ENCODE data around the gene CCDC137.

Gene CCDC137

GRCh38 chr17:81711814-81712467 is 45.4 kb downstream of the CCDC137 start, which contains the start of gene SLC25A10 (continued):
- TF ChIP-seq ZNF513 (tag by site-specific recombination; IDR thresholded peaks at IDR 0.05) (no peak; the same call in 1 of the 2 replicates), ZNF280C (tag by site-specific recombination; IDR thresholded peaks at IDR 0.05) (no peak), ZNF174 (tag by site-specific recombination; IDR thresholded peaks at IDR 0.05) (no peak), ZSCAN18 (tag by site-specific recombination; IDR thresholded peaks at IDR 0.05) (no peak), ZSCAN16 (tag by site-specific recombination; IDR thresholded peaks at IDR 0.05) (no peak), SP3 (tag by site-specific recombination; IDR thresholded peaks at IDR 0.05) (peak; percentile 33; the same call in 1 of the 2 replicates), TRIM28 (IDR thresholded peaks at IDR 0.05; ENCODE audit: borderline replicate concordance, low read length) (no peak), KLF16 (tag by site-specific recombination; IDR thresholded peaks at IDR 0.05) (peak; percentile 64; the same call in 1 of the 2 replicates), ZNF521 (tag by site-specific recombination; IDR thresholded peaks at IDR 0.05) (no peak), ZNF2 (tag by site-specific recombination; IDR thresholded peaks at IDR 0.05) (no peak; the same call in 1 of the 2 replicates), KLF8 (tag by site-specific recombination; IDR thresholded peaks at IDR 0.05) (no peak), ZNF530 (tag by site-specific recombination; IDR thresholded peaks at IDR 0.05; ENCODE audit: low read depth) (no peak), ZNF341 (tag by site-specific recombination; IDR thresholded peaks at IDR 0.05; ENCODE audit: low read depth) (0 out of 2 replicates have a peak, but pooled peaks have one; percentile 22), ZIC2 (tag by site-specific recombination; IDR thresholded peaks at IDR 0.05) (no peak; the same call in 1 of the 2 replicates), REPIN1 (tag by site-specific recombination; IDR thresholded peaks at IDR 0.05; ENCODE audit: low read depth) (no peak), ZNF600 (tag by site-specific recombination; IDR thresholded peaks at IDR 0.05) (no peak), ZNF660 (tag by site-specific recombination; IDR thresholded peaks at IDR 0.05) (peak; percentile 71; the same call in 1 of the 2 replicates), ZNF639 (tag by site-specific recombination; IDR thresholded peaks at IDR 0.05) (no peak), ZNF777 (tag by site-specific recombination; IDR thresholded peaks at IDR 0.05; ENCODE audit: borderline replicate concordance) (no peak), SCRT1 (tag by site-specific recombination; IDR thresholded peaks at IDR 0.05; ENCODE audit: borderline replicate concordance) (peak; percentile 86; the same call in 1 of the 2 replicates), ZNF274 (IDR thresholded peaks at IDR 0.05; ENCODE audit: low read length) (no peak), ZNF274 (tag by site-specific recombination; IDR thresholded peaks at IDR 0.05; ENCODE audit: borderline replicate concordance) (no peak), HOXA7 (CRISPR knock-in tag; IDR thresholded peaks at IDR 0.05; ENCODE audit: borderline replicate concordance) (no peak), ZBTB20 (tag by site-specific recombination; IDR thresholded peaks at IDR 0.05) (no peak), ZNF785 (tag by site-specific recombination; IDR thresholded peaks at IDR 0.05) (no peak), ZSCAN5A (tag by site-specific recombination; IDR thresholded peaks at IDR 0.05) (no peak), ZNF692 (tag by site-specific recombination; IDR thresholded peaks at IDR 0.05) (peak; percentile 99), YY1 (tag by site-specific recombination; IDR thresholded peaks at IDR 0.05) (no peak), ZNF423 (tag by site-specific recombination; IDR thresholded peaks at IDR 0.05) (peak; percentile 30; the same call in 1 of the 2 replicates), ZNF544 (tag by site-specific recombination; IDR thresholded peaks at IDR 0.05) (no peak), ZNF560 (tag by site-specific recombination; IDR thresholded peaks at IDR 0.05; ENCODE audit: borderline replicate concordance) (no peak), ZNF776 (tag by site-specific recombination; IDR thresholded peaks at IDR 0.05; ENCODE audit: borderline replicate concordance) (no peak)

All from HEK293 (cell line).